WTC11 (cell line): Measurements from ENCODE around the gene MED13. TPM values are rescaled to one million over a fixed set of nuclear protein-coding genes. Genes with fewer than 3 reads are reported as not detected.
A peak's percentile ranks its signal among the peaks of the same experiment; 100 is the strongest.

Experiments
- ATAC-seq: fragments of 200-7000 bp; cut with Tn5 transposase; 2 replicates; pipeline ENCODE4 v1.10.0; 2021; ENCODE audit warnings: mild to moderate bottlenecking, moderate library complexity
- CTCF ChIA-PET: fragments of 300-600 bp; sonication (Branson Sonifier 250); formaldehyde crosslinking; loops from one replicate; lab custom pipeline; 2021; ENCODE audit warnings: antibody characterized with exemption; lab: Charles Lee
- POLR2A ChIA-PET: fragments of 350-600 bp; sonication (Branson Sonifier 250); formaldehyde crosslinking; loops from one replicate; lab custom pipeline; 2021; ENCODE audit warnings: antibody characterized with exemption; lab: Charles Lee
- DNase-seq: peaks from one replicate; pipeline ENCODE4 v3.0.0; 2021; ENCODE audit warnings: low spot score
- H3K27ac Mint-ChIP-seq: 2 replicates; pipeline ENCODE4 v1.8.0; 2021; ENCODE audit warnings: mixed read lengths
- H3K27me3 Mint-ChIP-seq: 2 replicates; pipeline ENCODE4 v1.8.0; 2021; ENCODE audit warnings: low read depth, mild to moderate bottlenecking, moderate library complexity, mixed read lengths
- H3K36me3 Mint-ChIP-seq: 2 replicates; pipeline ENCODE4 v1.8.0; 2021; ENCODE audit warnings: mixed read lengths
- H3K4me1 Mint-ChIP-seq: 2 replicates; pipeline ENCODE4 v1.8.0; 2022; ENCODE audit warnings: mixed read lengths
- H3K4me3 Mint-ChIP-seq: 2 replicates; pipeline ENCODE4 v1.8.0; 2021; ENCODE audit warnings: mild to moderate bottlenecking, moderate library complexity, mixed read lengths
- H3K9me3 Mint-ChIP-seq: 2 replicates; pipeline ENCODE4 v1.8.0; 2021; ENCODE audit warnings: mixed read lengths
- FOXJ3 ChIP-seq: sonication (generic); formaldehyde crosslinking; IDR thresholded peaks from 2 replicates; pipeline ENCODE4 v1.9.0; 2021; ENCODE audit warnings: missing genetic modification reagents, mild to moderate bottlenecking, borderline replicate concordance
- FOXK1 ChIP-seq: sonication (generic); formaldehyde crosslinking; IDR thresholded peaks from 2 replicates; pipeline ENCODE4 v1.8.0; 2022; ENCODE audit warnings: mild to moderate bottlenecking, moderate library complexity, missing genetic modification reagents
- IRF2 ChIP-seq: sonication (generic); formaldehyde crosslinking; IDR thresholded peaks from 2 replicates; pipeline ENCODE4 v1.8.0; 2022; ENCODE audit warnings: low read depth, missing genetic modification reagents, borderline replicate concordance
- JAZF1 ChIP-seq: fragments of 250-450 bp; sonication (Bioruptor Pico); IDR thresholded peaks from 2 replicates; pipeline ENCODE4 v1.9.0; 2021; ENCODE audit warnings: moderate library complexity, mild to moderate bottlenecking, inconsistent platforms
- NFATC4 ChIP-seq: fragments of 250-450 bp; sonication (Bioruptor Pico); IDR thresholded peaks from 2 replicates; pipeline ENCODE4 v1.9.0; 2021; ENCODE audit warnings: mild to moderate bottlenecking
- NFE2L1 ChIP-seq: sonication (generic); formaldehyde crosslinking; IDR thresholded peaks from 2 replicates; pipeline ENCODE4 v1.8.1; 2023; ENCODE audit warnings: missing genetic modification reagents
- NR1H2 ChIP-seq: sonication (generic); formaldehyde crosslinking; IDR thresholded peaks from 2 replicates; pipeline ENCODE4 v1.9.0; 2021; ENCODE audit warnings: mild to moderate bottlenecking, moderate library complexity, missing genetic modification reagents
- OVOL2 ChIP-seq: fragments of 250-450 bp; sonication (Bioruptor Pico); IDR thresholded peaks from 2 replicates; pipeline ENCODE4 v1.9.0; 2021; ENCODE audit warnings: mild to moderate bottlenecking, borderline replicate concordance
- RELA ChIP-seq: sonication (generic); formaldehyde crosslinking; IDR thresholded peaks from 2 replicates; pipeline ENCODE4 v1.8.1; 2022; ENCODE audit warnings: missing genetic modification reagents, mild to moderate bottlenecking, borderline replicate concordance
- SMAD4 ChIP-seq: sonication (generic); formaldehyde crosslinking; IDR thresholded peaks from 2 replicates; pipeline ENCODE4 v1.8.0; 2022; ENCODE audit warnings: mild to moderate bottlenecking, missing genetic modification reagents
- SOX15 ChIP-seq: fragments of 250-450 bp; sonication (Bioruptor Pico); IDR thresholded peaks from 2 replicates; pipeline ENCODE4 v1.9.0; 2021; ENCODE audit warnings: mild to moderate bottlenecking
- TCF7 ChIP-seq: sonication (generic); formaldehyde crosslinking; IDR thresholded peaks from 2 replicates; pipeline ENCODE4 v1.8.0; 2022; ENCODE audit warnings: mild to moderate bottlenecking, low read depth, missing genetic modification reagents, moderate library complexity
- ZBTB21 ChIP-seq: sonication (generic); formaldehyde crosslinking; IDR thresholded peaks from 2 replicates; pipeline ENCODE4 v1.8.1; 2023; ENCODE audit warnings: mild to moderate bottlenecking, missing genetic modification reagents, borderline replicate concordance
- ZNF121 ChIP-seq: sonication (generic); formaldehyde crosslinking; IDR thresholded peaks from 2 replicates; pipeline ENCODE4 v1.8.0; 2023; ENCODE audit warnings: missing genetic modification reagents
- total RNA-seq: library from RNA; stranded (reverse); gene quantifications from 3 replicates; pipeline ENCODE4 v1.2.3, GENCODE V29; 2021
- TF ChIP-seq, protein P1 (sequence below): fragments of 250-450 bp; sonication (Bioruptor Pico); IDR thresholded peaks from 2 replicates; pipeline ENCODE4 v2.1.2; 2022; ENCODE audit warnings: mild to moderate bottlenecking, moderate library complexity
- TF ChIP-seq, protein P2 (sequence below): sonication (generic); formaldehyde crosslinking; IDR thresholded peaks from 2 replicates; pipeline ENCODE4 v1.8.0; 2023; ENCODE audit warnings: mild to moderate bottlenecking, missing genetic modification reagents
- TF ChIP-seq, protein P3 (sequence below): fragments of 250-450 bp; sonication (Bioruptor Pico); IDR thresholded peaks from 2 replicates; pipeline ENCODE4 v1.9.0; 2021; ENCODE audit warnings: mild to moderate bottlenecking
- TF ChIP-seq, protein P4 (sequence below): sonication (generic); formaldehyde crosslinking; IDR thresholded peaks from 2 replicates; pipeline ENCODE4 v1.8.1; 2023; ENCODE audit warnings: mild to moderate bottlenecking, missing genetic modification reagents, borderline replicate concordance
- TF ChIP-seq, protein P5 (sequence below): sonication (generic); formaldehyde crosslinking; IDR thresholded peaks from 2 replicates; pipeline ENCODE4 v1.8.1; 2023; ENCODE audit warnings: mild to moderate bottlenecking, moderate library complexity, missing genetic modification reagents

The MED13 gene
- total RNA-seq, 1 experiment from 2014 or later, result 39.7 TPM

DNA sequence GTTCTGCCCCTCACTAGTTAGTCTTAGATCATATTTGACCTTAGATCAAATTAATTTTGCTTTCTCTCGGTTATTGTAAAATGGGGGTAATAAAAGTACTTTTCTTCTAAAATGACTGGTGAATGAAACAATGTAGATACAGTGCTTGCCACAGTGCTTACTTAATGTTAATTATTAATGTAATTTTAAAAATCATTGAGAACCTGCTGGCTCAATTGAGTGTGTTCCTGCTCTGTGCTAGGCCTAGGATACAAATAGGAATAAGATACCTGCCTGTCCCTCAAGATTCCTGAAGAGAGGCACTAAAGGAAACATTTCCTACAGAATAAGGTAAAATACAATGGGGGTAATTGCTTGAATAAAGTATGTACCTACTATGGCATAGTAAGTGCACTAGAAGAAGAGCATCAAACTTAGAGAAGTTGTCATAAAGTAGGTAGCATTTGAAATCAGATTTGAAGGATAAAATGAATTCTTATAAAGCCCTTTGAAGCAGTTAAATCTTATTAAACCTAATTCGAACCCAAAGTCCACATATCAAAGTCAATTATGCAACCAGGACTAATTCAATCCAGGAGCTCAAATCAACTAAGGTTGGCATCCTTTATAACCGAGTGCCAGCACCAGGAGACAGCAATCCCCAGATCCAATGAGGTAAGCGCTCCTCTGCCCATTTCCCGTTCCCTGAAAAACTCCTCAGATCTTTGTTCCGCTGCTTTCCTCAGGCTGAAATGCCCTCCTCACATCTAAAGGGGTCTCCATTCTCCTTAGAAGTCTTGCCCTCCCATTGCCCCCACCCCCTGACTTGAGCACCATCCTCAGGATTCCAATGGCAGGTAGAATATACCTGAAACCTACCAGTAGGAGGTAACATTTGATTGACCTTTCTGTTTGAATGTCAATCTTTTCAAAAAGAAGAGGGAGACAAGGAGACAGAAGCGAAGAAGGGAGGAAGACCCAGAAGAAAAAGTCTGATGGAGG lies 2.4 kb upstream of the MED13 start:
- Mint-ChIP-seq H3K4me3 (no peak overlapping the region), H3K27ac (peak overlapping the region; percentile 83; the same call in 1 of the 2 replicates), H3K36me3 (peaks cover 11% of the 10 kb centered on the region), H3K9me3 (0 out of 2 replicates have a peak, but pooled peaks cover 4% of the 10 kb centered on the region), H3K4me1 (peaks cover 27% of the 10 kb centered on the region), H3K27me3 (no peaks in the 10 kb centered on the region)
- ChIA-PET POLR2A (no interaction called here), CTCF (interaction anchor here (1.0 kb wide), 1 partner anchor 42 kb away, joined by 8 read pairs; no protein-coding TSS in a partner anchor)
- peak; percentile 18 for DNase-seq
- ATAC-seq, result peak; percentile 19
- TF ChIP-seq NR1H2 (CRISPR knock-in tag) (no peak), JAZF1 (no peak), NFATC4 (no peak), ZBTB21 (CRISPR knock-in tag) (no peak)
- TF ChIP-seq, protein P1, sequence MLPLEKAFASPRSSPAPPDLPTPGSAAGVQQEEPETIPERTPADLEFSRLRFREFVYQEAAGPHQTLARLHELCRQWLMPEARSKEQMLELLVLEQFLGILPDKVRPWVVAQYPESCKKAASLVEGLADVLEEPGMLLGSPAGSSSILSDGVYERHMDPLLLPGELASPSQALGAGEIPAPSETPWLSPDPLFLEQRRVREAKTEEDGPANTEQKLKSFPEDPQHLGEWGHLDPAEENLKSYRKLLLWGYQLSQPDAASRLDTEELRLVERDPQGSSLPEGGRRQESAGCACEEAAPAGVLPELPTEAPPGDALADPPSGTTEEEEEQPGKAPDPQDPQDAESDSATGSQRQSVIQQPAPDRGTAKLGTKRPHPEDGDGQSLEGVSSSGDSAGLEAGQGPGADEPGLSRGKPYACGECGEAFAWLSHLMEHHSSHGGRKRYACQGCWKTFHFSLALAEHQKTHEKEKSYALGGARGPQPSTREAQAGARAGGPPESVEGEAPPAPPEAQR, result no peak

GRCh38 chr17:62065611-62066468 lies 762 bp upstream of the MED13 start:
- POLR2A ChIA-PET, result interaction anchor here (0.8 to 1.1 kb wide), 3 partner anchors 43 to 654 kb away, joined by 3 to 9 read pairs (median 4); partner anchors contain the start of gene BRIP1
- no peaks in the 10 kb centered on the region for H3K9me3 Mint-ChIP-seq
- CTCF ChIA-PET, result interaction anchor here (0.6 to 3.5 kb wide), 19 partner anchors 9 to 430 kb away, joined by 3 to 54 read pairs (median 3); partner anchors contain the start of gene BRIP1
- peak overlapping the region; percentile 98 for H3K27ac Mint-ChIP-seq
- H3K4me3 Mint-ChIP-seq, result peak overlapping the region; percentile 94
- DNase-seq (peak; percentile 99), ATAC-seq (peak; percentile 96)
- peaks cover 19% of the 10 kb centered on the region for H3K36me3 Mint-ChIP-seq
- H3K4me1 Mint-ChIP-seq, result peaks cover 34% of the 10 kb centered on the region
- no peaks in the 10 kb centered on the region for H3K27me3 Mint-ChIP-seq
- TF ChIP-seq FOXK1 (CRISPR knock-in tag), result 0 out of 2 replicates have a peak, but pooled peaks have one; percentile 24
- TF ChIP-seq, protein P2, sequence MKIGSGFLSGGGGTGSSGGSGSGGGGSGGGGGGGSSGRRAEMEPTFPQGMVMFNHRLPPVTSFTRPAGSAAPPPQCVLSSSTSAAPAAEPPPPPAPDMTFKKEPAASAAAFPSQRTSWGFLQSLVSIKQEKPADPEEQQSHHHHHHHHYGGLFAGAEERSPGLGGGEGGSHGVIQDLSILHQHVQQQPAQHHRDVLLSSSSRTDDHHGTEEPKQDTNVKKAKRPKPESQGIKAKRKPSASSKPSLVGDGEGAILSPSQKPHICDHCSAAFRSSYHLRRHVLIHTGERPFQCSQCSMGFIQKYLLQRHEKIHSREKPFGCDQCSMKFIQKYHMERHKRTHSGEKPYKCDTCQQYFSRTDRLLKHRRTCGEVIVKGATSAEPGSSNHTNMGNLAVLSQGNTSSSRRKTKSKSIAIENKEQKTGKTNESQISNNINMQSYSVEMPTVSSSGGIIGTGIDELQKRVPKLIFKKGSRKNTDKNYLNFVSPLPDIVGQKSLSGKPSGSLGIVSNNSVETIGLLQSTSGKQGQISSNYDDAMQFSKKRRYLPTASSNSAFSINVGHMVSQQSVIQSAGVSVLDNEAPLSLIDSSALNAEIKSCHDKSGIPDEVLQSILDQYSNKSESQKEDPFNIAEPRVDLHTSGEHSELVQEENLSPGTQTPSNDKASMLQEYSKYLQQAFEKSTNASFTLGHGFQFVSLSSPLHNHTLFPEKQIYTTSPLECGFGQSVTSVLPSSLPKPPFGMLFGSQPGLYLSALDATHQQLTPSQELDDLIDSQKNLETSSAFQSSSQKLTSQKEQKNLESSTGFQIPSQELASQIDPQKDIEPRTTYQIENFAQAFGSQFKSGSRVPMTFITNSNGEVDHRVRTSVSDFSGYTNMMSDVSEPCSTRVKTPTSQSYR (CRISPR knock-in tag), result no peak
- TF ChIP-seq OVOL2 (CRISPR knock-in tag), result no peak
- no peak for TF ChIP-seq RELA (CRISPR knock-in tag)
- TF ChIP-seq SOX15, result no peak
- TF ChIP-seq, protein P3, sequence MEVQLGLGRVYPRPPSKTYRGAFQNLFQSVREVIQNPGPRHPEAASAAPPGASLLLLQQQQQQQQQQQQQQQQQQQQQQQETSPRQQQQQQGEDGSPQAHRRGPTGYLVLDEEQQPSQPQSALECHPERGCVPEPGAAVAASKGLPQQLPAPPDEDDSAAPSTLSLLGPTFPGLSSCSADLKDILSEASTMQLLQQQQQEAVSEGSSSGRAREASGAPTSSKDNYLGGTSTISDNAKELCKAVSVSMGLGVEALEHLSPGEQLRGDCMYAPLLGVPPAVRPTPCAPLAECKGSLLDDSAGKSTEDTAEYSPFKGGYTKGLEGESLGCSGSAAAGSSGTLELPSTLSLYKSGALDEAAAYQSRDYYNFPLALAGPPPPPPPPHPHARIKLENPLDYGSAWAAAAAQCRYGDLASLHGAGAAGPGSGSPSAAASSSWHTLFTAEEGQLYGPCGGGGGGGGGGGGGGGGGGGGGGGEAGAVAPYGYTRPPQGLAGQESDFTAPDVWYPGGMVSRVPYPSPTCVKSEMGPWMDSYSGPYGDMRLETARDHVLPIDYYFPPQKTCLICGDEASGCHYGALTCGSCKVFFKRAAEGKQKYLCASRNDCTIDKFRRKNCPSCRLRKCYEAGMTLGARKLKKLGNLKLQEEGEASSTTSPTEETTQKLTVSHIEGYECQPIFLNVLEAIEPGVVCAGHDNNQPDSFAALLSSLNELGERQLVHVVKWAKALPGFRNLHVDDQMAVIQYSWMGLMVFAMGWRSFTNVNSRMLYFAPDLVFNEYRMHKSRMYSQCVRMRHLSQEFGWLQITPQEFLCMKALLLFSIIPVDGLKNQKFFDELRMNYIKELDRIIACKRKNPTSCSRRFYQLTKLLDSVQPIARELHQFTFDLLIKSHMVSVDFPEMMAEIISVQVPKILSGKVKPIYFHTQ (CRISPR knock-in tag), result no peak
- TF ChIP-seq NFE2L1, result 0 out of 2 replicates have a peak, but pooled peaks have one; percentile 39
- no peak for TF ChIP-seq FOXJ3
- no peak for TF ChIP-seq TCF7 (CRISPR knock-in tag)
- TF ChIP-seq IRF2 (CRISPR knock-in tag), result no peak
- TF ChIP-seq, protein P4, sequence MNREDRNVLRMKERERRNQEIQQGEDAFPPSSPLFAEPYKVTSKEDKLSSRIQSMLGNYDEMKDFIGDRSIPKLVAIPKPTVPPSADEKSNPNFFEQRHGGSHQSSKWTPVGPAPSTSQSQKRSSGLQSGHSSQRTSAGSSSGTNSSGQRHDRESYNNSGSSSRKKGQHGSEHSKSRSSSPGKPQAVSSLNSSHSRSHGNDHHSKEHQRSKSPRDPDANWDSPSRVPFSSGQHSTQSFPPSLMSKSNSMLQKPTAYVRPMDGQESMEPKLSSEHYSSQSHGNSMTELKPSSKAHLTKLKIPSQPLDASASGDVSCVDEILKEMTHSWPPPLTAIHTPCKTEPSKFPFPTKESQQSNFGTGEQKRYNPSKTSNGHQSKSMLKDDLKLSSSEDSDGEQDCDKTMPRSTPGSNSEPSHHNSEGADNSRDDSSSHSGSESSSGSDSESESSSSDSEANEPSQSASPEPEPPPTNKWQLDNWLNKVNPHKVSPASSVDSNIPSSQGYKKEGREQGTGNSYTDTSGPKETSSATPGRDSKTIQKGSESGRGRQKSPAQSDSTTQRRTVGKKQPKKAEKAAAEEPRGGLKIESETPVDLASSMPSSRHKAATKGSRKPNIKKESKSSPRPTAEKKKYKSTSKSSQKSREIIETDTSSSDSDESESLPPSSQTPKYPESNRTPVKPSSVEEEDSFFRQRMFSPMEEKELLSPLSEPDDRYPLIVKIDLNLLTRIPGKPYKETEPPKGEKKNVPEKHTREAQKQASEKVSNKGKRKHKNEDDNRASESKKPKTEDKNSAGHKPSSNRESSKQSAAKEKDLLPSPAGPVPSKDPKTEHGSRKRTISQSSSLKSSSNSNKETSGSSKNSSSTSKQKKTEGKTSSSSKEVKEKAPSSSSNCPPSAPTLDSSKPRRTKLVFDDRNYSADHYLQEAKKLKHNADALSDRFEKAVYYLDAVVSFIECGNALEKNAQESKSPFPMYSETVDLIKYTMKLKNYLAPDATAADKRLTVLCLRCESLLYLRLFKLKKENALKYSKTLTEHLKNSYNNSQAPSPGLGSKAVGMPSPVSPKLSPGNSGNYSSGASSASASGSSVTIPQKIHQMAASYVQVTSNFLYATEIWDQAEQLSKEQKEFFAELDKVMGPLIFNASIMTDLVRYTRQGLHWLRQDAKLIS (CRISPR knock-in tag), result no peak
- TF ChIP-seq SMAD4 (CRISPR knock-in tag), result no peak
- TF ChIP-seq ZNF121 (CRISPR knock-in tag), result no peak
- TF ChIP-seq, protein P5, sequence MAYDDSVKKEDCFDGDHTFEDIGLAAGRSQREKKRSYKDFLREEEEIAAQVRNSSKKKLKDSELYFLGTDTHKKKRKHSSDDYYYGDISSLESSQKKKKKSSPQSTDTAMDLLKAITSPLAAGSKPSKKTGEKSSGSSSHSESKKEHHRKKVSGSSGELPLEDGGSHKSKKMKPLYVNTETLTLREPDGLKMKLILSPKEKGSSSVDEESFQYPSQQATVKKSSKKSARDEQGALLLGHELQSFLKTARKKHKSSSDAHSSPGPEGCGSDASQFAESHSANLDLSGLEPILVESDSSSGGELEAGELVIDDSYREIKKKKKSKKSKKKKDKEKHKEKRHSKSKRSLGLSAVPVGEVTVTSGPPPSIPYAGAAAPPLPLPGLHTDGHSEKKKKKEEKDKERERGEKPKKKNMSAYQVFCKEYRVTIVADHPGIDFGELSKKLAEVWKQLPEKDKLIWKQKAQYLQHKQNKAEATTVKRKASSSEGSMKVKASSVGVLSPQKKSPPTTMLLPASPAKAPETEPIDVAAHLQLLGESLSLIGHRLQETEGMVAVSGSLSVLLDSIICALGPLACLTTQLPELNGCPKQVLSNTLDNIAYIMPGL (CRISPR knock-in tag), result peak; percentile 89
